Activated CD8-positive, alpha-beta T cell treated with anti-CD3 and anti-CD28 coated beads for 36 hours (primary cell): ENCODE measurements around the gene TSC22D1. TPM values are rescaled to one million over a fixed set of nuclear protein-coding genes. Genes with fewer than 3 reads are reported as not detected.

ENCODE experiments used
- ATAC-seq: fragments of 200-7000 bp; cut with Tn5 transposase; one replicate; pipeline ENCODE4 v1.10.0; 2021; ENCODE audit warnings: mild to moderate bottlenecking, moderate library complexity
- CTCF ChIA-PET: fragments of 350-600 bp; sonication (Branson Sonifier 250); formaldehyde crosslinking; loops from one replicate; lab custom pipeline; 2021; ENCODE audit warnings: antibody characterized with exemption; lab: Charles Lee
- POLR2A ChIA-PET: fragments of 350-600 bp; sonication (Branson Sonifier 250); formaldehyde crosslinking; loops from one replicate; lab custom pipeline; 2021; ENCODE audit warnings: antibody characterized with exemption; lab: Charles Lee
- DNase-seq: peaks from one replicate; pipeline ENCODE4 v3.0.0-alpha.2; 2020
- H3K27ac Mint-ChIP-seq: one replicate; pipeline ENCODE4 v1.8.0; 2021; ENCODE audit warnings: mild to moderate bottlenecking, mixed read lengths
- H3K27me3 Mint-ChIP-seq: one replicate; pipeline ENCODE4 v1.8.0; 2021; ENCODE audit warnings: mixed read lengths
- H3K36me3 Mint-ChIP-seq: one replicate; pipeline ENCODE4 v1.8.0; 2021; ENCODE audit warnings: low read depth, mixed read lengths
- H3K4me1 Mint-ChIP-seq: one replicate; pipeline ENCODE4 v1.8.0; 2021; ENCODE audit warnings: low read depth, mixed read lengths
- H3K4me3 Mint-ChIP-seq: one replicate; pipeline ENCODE4 v1.8.0; 2021; ENCODE audit warnings: mild to moderate bottlenecking, moderate library complexity, mixed read lengths
- H3K9me3 Mint-ChIP-seq: one replicate; pipeline ENCODE4 v1.8.0; 2021; ENCODE audit warnings: mixed read lengths
- intact Hi-C: fragments of 100-400 bp; cut with micrococcal nuclease; formaldehyde crosslinking; loops from one replicate; pipeline ENCODE4 v1.10.0; 2022
- total RNA-seq, 2 experiments: library from RNA; stranded (reverse); gene quantifications; one replicate each; pipeline ENCODE4 v1.2.3, GENCODE V29; 2021
- TF ChIP-seq, protein P1 (sequence below): fragments of 200-600 bp; IDR thresholded peaks from one replicate; pipeline ENCODE4 v1.8.0; 2022; ENCODE audit warnings: antibody characterized with exemption, mild to moderate bottlenecking

TSC22D1 gene
- total RNA-seq, 2 experiments from 2014 or later: 7.6 to 9.6 TPM

GRCh38 chr13:44403461-44404056 is 172.6 kb downstream of the TSC22D1 start:
- DNase-seq (no peak), ATAC-seq (no peak)
- H3K4me1 Mint-ChIP-seq: no peaks in the 10 kb centered on the region
- TF ChIP-seq, protein P1, sequence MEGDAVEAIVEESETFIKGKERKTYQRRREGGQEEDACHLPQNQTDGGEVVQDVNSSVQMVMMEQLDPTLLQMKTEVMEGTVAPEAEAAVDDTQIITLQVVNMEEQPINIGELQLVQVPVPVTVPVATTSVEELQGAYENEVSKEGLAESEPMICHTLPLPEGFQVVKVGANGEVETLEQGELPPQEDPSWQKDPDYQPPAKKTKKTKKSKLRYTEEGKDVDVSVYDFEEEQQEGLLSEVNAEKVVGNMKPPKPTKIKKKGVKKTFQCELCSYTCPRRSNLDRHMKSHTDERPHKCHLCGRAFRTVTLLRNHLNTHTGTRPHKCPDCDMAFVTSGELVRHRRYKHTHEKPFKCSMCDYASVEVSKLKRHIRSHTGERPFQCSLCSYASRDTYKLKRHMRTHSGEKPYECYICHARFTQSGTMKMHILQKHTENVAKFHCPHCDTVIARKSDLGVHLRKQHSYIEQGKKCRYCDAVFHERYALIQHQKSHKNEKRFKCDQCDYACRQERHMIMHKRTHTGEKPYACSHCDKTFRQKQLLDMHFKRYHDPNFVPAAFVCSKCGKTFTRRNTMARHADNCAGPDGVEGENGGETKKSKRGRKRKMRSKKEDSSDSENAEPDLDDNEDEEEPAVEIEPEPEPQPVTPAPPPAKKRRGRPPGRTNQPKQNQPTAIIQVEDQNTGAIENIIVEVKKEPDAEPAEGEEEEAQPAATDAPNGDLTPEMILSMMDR: no peak
- no peaks in the 10 kb centered on the region for H3K27me3 Mint-ChIP-seq
- no peaks in the 10 kb centered on the region for H3K36me3 Mint-ChIP-seq
- no peaks in the 10 kb centered on the region for H3K9me3 Mint-ChIP-seq
- POLR2A ChIA-PET: no interaction called here
- CTCF ChIA-PET: no interaction called here
- no peak overlapping the region for H3K27ac Mint-ChIP-seq
- intact Hi-C loops: no loop called here
- no peak overlapping the region for H3K4me3 Mint-ChIP-seq

DNA sequence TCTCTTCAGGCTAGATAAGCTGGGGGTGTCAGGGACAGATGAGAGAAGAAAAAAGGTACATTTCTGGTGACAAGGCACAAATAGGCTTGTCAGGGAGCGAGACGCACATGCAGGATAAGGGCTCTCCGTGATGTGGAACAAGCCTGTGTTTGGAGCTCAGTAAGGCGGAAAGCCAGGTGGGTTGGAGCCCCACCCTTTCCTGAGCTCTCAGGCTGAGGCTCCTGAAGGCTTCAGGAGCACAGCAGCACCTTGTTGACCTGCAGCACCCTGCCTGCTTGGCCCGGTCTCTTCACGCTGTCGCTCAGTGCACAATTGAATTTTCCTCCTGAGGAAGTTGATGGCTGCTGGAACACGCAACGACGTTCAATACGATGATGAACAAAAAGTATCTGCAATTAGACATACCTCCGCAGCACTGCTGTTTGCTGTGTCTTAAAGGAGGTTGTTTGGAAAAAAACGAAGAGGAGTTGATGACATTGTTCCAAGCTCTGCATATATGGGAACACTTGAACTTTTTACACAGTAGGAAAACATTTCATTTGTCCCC is 173.2 kb downstream of the TSC22D1 start:
- Mint-ChIP-seq H3K4me3 (no peak overlapping the region), H3K27ac (no peak overlapping the region), H3K9me3 (no peaks in the 10 kb centered on the region), H3K4me1 (no peaks in the 10 kb centered on the region), H3K36me3 (no peaks in the 10 kb centered on the region), H3K27me3 (no peaks in the 10 kb centered on the region)
- ATAC-seq (no peak), DNase-seq (no peak)
- ChIA-PET CTCF (no interaction called here), POLR2A (no interaction called here)
- TF ChIP-seq, protein P1: no peak
- intact Hi-C loops: no loop called here

DNA sequence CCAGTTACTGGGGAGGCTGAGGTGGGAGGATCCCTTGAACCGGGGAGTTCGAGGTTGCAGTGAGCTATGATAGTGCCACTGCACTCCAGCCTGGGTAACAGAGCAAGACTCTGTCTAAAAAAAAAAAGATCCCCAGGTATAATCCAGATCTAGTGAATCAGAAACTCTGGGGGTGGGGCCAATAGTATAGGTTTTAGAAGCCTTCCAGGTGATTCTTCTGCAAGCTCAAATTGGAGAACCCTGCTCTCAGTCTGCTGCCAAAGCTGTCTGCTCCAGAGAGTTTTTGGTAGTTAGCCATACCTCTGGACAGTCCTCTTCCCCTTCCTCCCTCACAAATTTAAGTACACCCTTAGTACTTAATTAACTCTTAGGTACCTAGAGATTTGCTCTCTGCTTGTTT is 174.6 kb downstream of the TSC22D1 start:
- ChIA-PET POLR2A (interaction anchor here (0.7 kb wide), 1 partner anchor 480 kb away, joined by 3 read pairs; no protein-coding TSS in a partner anchor), CTCF (no interaction called here)
- DNase-seq: no peak
- H3K27me3 Mint-ChIP-seq: no peaks in the 10 kb centered on the region
- no peak for ATAC-seq
- no peaks in the 10 kb centered on the region for H3K9me3 Mint-ChIP-seq
- H3K4me3 Mint-ChIP-seq: no peak overlapping the region
- TF ChIP-seq, protein P1: no peak
- H3K36me3 Mint-ChIP-seq: no peaks in the 10 kb centered on the region
- H3K27ac Mint-ChIP-seq: no peak overlapping the region
- no peaks in the 10 kb centered on the region for H3K4me1 Mint-ChIP-seq
- intact Hi-C loops: no loop called here

DNA sequence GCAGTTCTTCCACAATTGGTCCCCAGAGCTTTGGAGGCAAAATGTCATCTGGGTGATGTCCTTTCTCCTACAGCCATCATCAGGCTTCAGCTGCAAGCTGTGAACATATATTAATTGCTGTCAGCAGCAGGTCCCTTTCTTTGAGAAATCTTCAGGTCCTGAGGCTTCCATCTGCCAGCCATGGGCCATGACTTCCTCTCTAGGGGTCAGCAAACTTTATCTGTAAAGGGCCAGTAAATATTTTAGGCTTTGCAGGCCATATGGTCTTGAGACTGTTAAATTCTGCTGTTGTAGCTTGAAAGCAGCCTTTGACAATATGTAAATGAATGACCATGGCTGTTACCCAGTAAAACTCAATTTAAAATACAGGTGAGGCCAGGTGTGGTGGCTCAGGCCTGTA is 175.4 kb downstream of the TSC22D1 start:
- Mint-ChIP-seq H3K27ac (no peak overlapping the region), H3K9me3 (no peaks in the 10 kb centered on the region), H3K4me1 (no peaks in the 10 kb centered on the region), H3K36me3 (no peaks in the 10 kb centered on the region), H3K4me3 (no peak overlapping the region), H3K27me3 (no peaks in the 10 kb centered on the region)
- ChIA-PET CTCF (no interaction called here), POLR2A (no interaction called here)
- no peak for ATAC-seq
- no peak for DNase-seq
- TF ChIP-seq, protein P1: no peak
- intact Hi-C loops: no loop called here

DNA sequence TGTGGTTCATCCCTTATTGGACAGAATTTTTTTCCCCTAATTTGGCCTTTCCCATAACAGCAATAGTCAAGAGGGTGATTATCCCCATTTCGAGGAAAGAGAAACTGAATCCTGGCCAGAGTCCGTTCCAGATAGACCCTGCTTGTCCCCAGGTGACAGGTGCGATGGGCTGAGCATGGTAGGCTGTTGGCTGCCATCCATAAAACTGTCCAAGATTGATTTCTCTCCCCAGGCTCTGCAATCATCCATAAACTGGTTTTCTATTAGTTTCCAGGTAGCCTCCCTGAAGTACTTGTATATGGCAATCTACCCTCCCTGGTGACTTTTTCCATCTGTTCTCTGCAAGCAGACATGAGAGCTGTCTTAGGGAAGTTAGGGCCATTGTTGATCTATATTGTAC is 177.1 kb downstream of the TSC22D1 start:
- ChIA-PET CTCF (no interaction called here), POLR2A (no interaction called here)
- H3K36me3 Mint-ChIP-seq: no peaks in the 10 kb centered on the region
- H3K4me1 Mint-ChIP-seq: no peaks in the 10 kb centered on the region
- ATAC-seq (no peak), DNase-seq (no peak)
- H3K4me3 Mint-ChIP-seq: no peak overlapping the region
- no peak overlapping the region for H3K27ac Mint-ChIP-seq
- no peaks in the 10 kb centered on the region for H3K9me3 Mint-ChIP-seq
- intact Hi-C loops: no loop called here
- H3K27me3 Mint-ChIP-seq: no peaks in the 10 kb centered on the region
- TF ChIP-seq, protein P1: no peak
